ENCODE measurements around the gene ZDHHC14. TPM values are rescaled to one million over a fixed set of nuclear protein-coding genes. Genes with fewer than 3 reads are reported as not detected.
"Not testable (repeated sequence)": the region's sequence is repeated elsewhere in the genome, so short reads cannot be mapped to it uniquely, and the experiment has no call there.

ZDHHC14 gene
- total RNA-seq, 2 donors from 2014 or later: 10.2 to 10.6 TPM

DNA sequence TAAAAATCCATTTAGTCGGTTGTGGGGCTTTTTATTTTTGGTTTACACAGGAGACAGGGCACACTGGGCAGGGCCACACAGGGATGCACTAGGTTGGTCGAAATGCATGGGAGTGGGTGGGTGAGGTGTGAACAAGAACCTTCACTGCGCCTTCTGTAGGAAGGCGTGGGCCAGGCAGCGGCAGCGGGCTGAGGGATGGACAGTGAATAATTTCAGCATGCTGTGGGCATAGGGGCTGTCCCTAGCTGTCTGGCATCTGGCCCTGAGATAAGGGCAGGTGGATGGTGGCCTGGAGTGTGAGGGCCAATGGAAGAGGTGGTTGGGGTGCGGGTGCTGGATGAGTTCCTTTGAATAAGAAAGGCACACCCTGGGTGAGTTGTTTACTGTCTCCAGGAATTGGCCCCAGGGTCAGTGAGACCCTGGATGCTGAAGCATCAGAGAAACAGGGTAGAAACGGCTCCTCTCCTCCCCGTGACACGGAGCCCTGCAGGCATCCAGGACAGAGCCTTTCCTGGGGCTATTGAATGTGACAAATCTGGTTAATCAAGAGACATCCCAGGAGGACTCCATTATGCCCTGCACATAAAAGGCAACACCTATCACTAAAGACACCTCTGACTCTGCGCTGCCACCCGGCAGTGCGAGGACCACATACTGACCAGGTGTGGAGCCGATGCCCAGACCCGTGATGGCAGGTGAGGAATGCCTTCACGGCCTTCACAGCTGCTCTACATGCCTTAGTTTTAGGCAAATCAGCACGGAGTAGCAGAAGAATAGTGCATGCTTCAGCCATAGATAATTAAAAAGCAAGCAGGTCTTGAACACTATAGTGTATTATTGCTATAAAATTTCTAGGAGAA, 319.0 kb downstream of the ZDHHC14 start:
- no peak overlapping the region for H3K27ac ChIP-seq
- H3K4me1 ChIP-seq: no peaks in the 10 kb centered on the region
- no peaks in the 10 kb centered on the region for H3K27me3 ChIP-seq
- no peak overlapping the region for H3K4me3 ChIP-seq
- no peak for DNase-seq
- H3K36me3 ChIP-seq (replicated peaks in 1 of 2; ENCODE audit: insufficient read depth in 1 of 2, low read depth in 2 of 2): no peaks in the 10 kb centered on the region
- no peak for TF ChIP-seq POLR2A (IDR thresholded peaks at IDR 0.05)
- TF ChIP-seq, protein P1, sequence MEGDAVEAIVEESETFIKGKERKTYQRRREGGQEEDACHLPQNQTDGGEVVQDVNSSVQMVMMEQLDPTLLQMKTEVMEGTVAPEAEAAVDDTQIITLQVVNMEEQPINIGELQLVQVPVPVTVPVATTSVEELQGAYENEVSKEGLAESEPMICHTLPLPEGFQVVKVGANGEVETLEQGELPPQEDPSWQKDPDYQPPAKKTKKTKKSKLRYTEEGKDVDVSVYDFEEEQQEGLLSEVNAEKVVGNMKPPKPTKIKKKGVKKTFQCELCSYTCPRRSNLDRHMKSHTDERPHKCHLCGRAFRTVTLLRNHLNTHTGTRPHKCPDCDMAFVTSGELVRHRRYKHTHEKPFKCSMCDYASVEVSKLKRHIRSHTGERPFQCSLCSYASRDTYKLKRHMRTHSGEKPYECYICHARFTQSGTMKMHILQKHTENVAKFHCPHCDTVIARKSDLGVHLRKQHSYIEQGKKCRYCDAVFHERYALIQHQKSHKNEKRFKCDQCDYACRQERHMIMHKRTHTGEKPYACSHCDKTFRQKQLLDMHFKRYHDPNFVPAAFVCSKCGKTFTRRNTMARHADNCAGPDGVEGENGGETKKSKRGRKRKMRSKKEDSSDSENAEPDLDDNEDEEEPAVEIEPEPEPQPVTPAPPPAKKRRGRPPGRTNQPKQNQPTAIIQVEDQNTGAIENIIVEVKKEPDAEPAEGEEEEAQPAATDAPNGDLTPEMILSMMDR (IDR thresholded peaks at IDR 0.05): no peak
- ATAC-seq: no peak
- peaks cover 0 to 3% (median 0%) of the 10 kb centered on the region in 3 donors for H3K9me3 ChIP-seq
- intact Hi-C loops (cut with DNase I): no loop called here
- 69 to 70% methylated on average over 16 to 17 of the region's 17 CpGs for WGBS, 2 donors

DNA sequence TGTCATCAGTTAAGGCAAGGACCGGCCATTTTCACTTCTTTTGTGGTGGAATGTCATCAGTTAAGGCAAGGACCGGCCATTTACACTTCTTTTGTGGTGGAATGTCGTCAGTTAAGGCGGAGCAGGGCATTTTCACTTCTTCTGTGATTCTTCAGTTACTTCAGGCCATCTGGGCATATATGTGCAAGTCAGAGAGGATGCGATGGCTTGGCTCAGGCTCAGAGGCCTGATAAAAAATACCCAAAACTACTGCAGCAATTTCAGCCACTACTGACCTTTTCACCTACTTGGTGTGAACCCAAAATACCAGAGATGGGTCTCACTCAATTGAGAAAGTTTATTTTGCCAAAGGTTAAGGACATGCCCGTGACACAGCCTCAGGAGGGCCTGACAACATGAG, 325.4 kb downstream of the ZDHHC14 start:
- ATAC-seq; H3K36me3 ChIP-seq (replicated peaks in 1 of 2; ENCODE audit: insufficient read depth in 1 of 2, low read depth in 2 of 2); H3K27me3 ChIP-seq; DNase-seq; intact Hi-C loops (cut with DNase I); H3K9me3 ChIP-seq; H3K4me1 ChIP-seq; H3K4me3 ChIP-seq; H3K27ac ChIP-seq: not testable (repeated sequence)
- 75% methylated on average over 6 of the region's 6 CpGs for WGBS, 2 donors

DNA sequence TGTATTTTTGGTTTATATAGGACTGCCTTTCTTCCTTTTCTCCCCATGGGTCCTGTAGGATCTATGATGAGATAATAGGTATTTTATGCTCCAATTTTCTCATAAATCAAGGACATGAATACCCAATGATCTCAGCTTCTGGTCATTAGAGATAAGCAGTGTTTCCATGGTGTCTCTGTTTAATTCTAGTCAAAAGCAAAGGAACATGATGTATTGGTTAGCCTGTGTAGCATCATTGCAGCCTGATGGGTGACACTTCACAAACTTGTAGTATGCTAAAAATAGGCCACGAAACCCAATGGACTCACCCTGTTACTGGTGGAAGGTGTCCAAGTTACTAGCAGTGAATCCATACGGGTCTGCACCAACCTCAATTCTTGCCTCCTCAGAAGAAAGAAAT, 325.9 kb downstream of the ZDHHC14 start:
- WGBS, 2 donors: 80 to 89% methylated on average over 2 of the region's 2 CpGs
- intact Hi-C loops (cut with DNase I): no loop called here
- ATAC-seq: no peak

DNA sequence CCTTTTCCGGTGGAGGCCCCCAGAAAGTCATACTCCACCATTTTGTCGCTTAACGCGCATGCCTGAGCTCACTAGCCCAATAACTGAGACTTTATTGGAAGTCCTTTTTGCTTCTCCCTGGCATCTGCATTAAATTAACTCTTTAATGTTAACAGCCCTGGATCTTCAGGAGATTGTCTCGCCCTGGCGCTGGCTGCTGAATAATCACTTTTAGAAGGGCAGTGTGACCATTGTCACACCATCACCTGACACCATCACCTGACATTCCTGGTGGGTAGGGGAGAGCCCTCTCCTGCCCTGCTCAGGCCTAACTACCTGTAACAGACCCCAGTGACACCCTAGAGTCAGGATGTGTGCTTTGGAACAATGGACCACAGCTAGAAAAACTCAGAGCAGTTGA, 326.6 kb downstream of the ZDHHC14 start:
- Histone ChIP-seq H3K9me3 (no peaks in the 10 kb centered on the region), H3K36me3 (replicated peaks in 1 of 2; ENCODE audit: insufficient read depth in 1 of 2, low read depth in 2 of 2) (no peaks in the 10 kb centered on the region), H3K27me3 (no peaks in the 10 kb centered on the region), H3K27ac (no peak overlapping the region), H3K4me1 (no peaks in the 10 kb centered on the region), H3K4me3 (no peak overlapping the region)
- 48 to 60% methylated on average over 5 to 6 of the region's 6 CpGs for WGBS, 2 donors
- intact Hi-C loops (cut with DNase I): no loop called here
- ATAC-seq (no peak), DNase-seq (no peak)
- TF ChIP-seq, protein P1 (IDR thresholded peaks at IDR 0.05): no peak
- TF ChIP-seq POLR2A (IDR thresholded peaks at IDR 0.05): no peak

More for the DNA sequence above, 325.9 kb downstream of the ZDHHC14 start:
- Histone ChIP-seq H3K27me3 (no peaks in the 10 kb centered on the region), H3K4me1 (no peaks in the 10 kb centered on the region), H3K4me3 (no peak overlapping the region), H3K36me3 (replicated peaks in 1 of 2; ENCODE audit: insufficient read depth in 1 of 2, low read depth in 2 of 2) (no peaks in the 10 kb centered on the region), H3K9me3 (no peaks in the 10 kb centered on the region), H3K27ac (no peak overlapping the region)
- TF ChIP-seq POLR2A (IDR thresholded peaks at IDR 0.05): no peak
- TF ChIP-seq, protein P1 (IDR thresholded peaks at IDR 0.05): no peak
- DNase-seq: no peak

DNA sequence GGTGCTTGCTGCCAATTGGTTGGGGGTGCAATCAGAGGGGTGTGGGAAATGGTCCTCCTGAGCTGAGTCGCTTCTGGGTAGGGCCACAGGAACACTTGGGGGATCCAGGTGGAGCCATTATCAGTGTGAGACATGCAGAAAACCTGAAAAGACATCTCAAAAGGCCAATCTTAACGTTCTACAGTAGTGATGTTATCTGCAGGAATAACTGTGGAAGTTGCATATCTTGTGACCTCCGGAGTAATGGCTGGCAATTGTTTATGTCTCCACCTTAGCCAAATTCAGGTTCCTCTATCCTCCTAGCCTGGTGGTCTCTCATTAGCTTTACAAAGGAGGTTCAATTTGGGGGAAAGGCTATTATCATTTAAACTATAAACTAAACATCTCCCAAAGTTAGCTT, 327.2 kb downstream of the ZDHHC14 start:
- ATAC-seq (no peak), DNase-seq (no peak)
- Histone ChIP-seq H3K27me3 (no peaks in the 10 kb centered on the region), H3K36me3 (replicated peaks in 1 of 2; ENCODE audit: insufficient read depth in 1 of 2, low read depth in 2 of 2) (no peaks in the 10 kb centered on the region), H3K4me3 (no peak overlapping the region), H3K27ac (no peak overlapping the region), H3K4me1 (no peaks in the 10 kb centered on the region), H3K9me3 (no peaks in the 10 kb centered on the region)
- intact Hi-C loops (cut with DNase I): no loop called here
- WGBS, 2 donors: 71 to 75% methylated on average over 3 of the region's 3 CpGs
- TF ChIP-seq, protein P1 (IDR thresholded peaks at IDR 0.05): no peak
- no peak for TF ChIP-seq POLR2A (IDR thresholded peaks at IDR 0.05)

All from body of pancreas (tissue), 4 donors.